Hematopoietic multipotent progenitor cell (in vitro differentiated cells): ENCODE data around the gene UGGT1. TPM values are rescaled to one million over a fixed set of nuclear protein-coding genes. Genes with fewer than 3 reads are reported as not detected.

ENCODE experiments used
- small RNA-seq: library from RNA; depleted of rRNA; stranded (forward); fragments of <200 nt; gene quantifications from one replicate; pipeline ENCODE3, GENCODE V24; 2012
- total RNA-seq: library from RNA; depleted of rRNA; stranded (reverse); fragments of >200 nt; gene quantifications from one replicate; pipeline ENCODE4 v1.2.3, GENCODE V29; 2012

UGGT1 gene
- total RNA-seq, 1 donor: 41.7 TPM

Small RNAs within 50 kb of the gene (small RNA-seq; reads per million reads assigned to genes)
- gene AC108059.2 (not detected), gene AC108059.3 (not detected), gene DYNLT3P2 (not detected), gene RF00019 (not detected)

Other genes starting within 250 kb of the UGGT1 start
- 21.0 TPM for gene POLR2D, start 233.0 kb upstream of the UGGT1 start, total RNA-seq
- 11.8 TPM for gene AMMECR1L, start 205.2 kb upstream of the UGGT1 start, total RNA-seq
- gene SAP130, start 63.1 kb upstream of the UGGT1 start, total RNA-seq: 19.1 TPM
- gene HS6ST1, start 227.7 kb downstream of the UGGT1 start, total RNA-seq: 74.1 TPM